ENCODE data around the gene MAD1L1.

The MAD1L1 gene

DNA sequence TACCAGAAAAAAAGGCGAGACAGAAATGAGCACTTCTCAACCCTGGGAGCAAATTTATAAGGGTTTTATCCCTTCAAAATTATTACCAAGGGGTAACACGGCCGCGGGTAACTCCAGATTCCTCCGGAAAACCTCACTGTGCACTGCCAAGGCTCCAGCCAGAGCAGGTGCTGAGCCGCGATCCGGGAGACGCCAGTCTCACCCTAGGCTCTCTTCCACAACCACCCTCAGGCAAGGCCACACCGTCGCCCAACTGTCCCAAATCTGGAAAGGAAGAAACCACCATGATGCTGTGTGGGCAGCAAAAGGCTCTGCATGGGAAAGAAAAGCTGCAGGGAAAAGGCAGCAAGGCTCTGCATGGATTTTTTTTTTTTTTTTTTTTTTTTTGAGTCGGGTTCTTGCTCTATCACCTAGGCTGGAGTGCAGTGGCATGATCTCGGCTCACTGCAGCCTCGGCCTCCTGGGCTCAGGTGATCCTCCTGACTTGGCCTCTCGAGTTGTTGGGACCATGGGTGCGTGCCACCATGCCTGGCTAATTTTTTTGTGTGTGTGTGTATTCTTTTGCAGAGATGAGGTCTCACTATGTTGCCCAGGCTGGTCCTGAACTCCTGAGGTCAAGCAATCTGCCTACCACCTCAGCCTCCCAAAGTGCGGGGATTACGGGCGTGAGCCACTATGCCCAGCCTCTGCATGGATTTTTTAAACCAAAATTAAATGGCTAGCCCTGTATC is 39.0 kb downstream of the MAD1L1 start:
- peaks cover 24% of the 10 kb centered on the region for H3K36me3 Mint-ChIP-seq
- H3K4me1 Mint-ChIP-seq, result no peaks in the 10 kb centered on the region
- peaks cover 6% of the 10 kb centered on the region for H3K9me3 Mint-ChIP-seq
- no peaks in the 10 kb centered on the region for H3K27me3 Mint-ChIP-seq
- no peak overlapping the region for H3K27ac Mint-ChIP-seq
- H3K4me3 Mint-ChIP-seq, result no peak overlapping the region

DNA sequence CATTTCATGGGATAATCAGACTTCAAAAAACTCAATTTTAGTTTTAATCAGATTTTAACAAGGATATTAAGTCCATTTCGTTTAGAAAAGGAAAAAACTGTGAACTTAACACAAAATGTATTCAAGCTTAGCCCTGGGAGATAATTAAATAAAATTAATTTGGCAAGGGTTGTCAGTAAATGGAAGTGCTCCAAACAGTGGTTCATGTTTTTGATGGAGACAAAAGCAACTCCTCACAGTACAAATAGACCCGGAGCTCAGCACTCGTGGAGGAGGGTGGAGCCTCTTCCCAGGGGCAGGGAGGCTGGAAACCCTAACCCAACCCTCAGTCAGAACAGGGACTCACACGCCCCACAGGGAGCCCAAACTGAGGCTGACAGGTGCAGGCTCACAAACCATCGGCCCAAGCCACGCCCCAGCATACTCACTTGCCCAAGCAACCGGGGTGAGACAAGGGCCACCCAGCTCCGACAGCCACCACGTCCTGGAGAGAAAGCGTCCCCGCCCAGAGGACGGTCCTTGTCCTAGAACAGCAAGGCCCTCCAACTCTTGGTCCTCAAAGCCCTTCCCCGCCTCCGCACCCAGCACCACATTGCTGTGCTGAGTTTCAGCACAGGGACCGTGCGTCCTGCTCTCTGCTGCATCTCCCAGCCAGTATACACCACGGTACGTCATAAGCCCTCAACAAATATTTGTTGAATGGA is 39.8 kb downstream of the MAD1L1 start:
- H3K4me3 Mint-ChIP-seq, result no peak overlapping the region
- H3K4me1 Mint-ChIP-seq, result no peaks in the 10 kb centered on the region
- H3K27me3 Mint-ChIP-seq, result no peaks in the 10 kb centered on the region
- peaks cover 6% of the 10 kb centered on the region for H3K9me3 Mint-ChIP-seq
- H3K36me3 Mint-ChIP-seq, result peaks cover 27% of the 10 kb centered on the region
- no peak overlapping the region for H3K27ac Mint-ChIP-seq

DNA sequence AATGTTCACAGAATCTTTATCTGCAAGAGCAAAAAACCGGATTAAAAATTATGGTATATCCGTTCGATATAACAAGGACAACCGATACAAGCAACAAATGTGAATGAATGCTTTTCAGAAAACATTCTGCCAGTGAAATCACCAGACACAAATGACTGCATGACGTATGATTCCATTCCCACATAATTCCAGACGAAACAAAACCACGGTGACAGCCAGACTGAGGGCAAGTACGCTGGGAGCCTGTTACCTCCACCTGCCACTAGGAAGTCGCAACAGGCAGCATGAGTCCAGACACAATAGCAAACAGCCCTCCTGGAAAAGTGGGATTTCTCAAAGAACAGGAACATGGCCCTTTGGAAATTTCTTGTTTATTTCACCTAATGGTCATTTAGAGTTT is 41.7 kb downstream of the MAD1L1 start:
- H3K27ac Mint-ChIP-seq, result no peak overlapping the region
- H3K4me1 Mint-ChIP-seq, result no peaks in the 10 kb centered on the region
- peaks cover 20% of the 10 kb centered on the region for H3K36me3 Mint-ChIP-seq
- no peak overlapping the region for H3K4me3 Mint-ChIP-seq
- no peaks in the 10 kb centered on the region for H3K27me3 Mint-ChIP-seq
- peaks cover 6% of the 10 kb centered on the region for H3K9me3 Mint-ChIP-seq

DNA sequence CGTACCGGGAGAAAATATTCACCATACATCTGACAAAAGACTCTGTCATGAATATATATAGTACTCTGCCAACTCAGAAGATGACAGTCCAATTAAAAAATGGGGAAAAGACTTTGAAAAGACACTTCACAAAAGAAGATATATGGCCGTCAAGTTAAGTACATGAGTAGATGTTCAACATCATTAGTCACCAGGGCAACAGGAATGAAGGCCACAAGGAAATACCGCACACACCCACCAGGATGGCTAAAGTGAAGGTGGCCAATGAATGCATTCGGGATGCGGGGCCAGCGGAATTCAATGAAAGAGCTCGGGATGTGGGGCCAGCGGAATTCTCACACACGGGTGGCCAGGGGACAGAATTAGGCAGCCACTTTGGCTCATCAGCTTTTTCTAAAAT is 42.2 kb downstream of the MAD1L1 start:
- Mint-ChIP-seq H3K4me3 (no peak overlapping the region), H3K27ac (no peak overlapping the region), H3K27me3 (no peaks in the 10 kb centered on the region), H3K4me1 (no peaks in the 10 kb centered on the region), H3K36me3 (peaks cover 19% of the 10 kb centered on the region), H3K9me3 (peaks cover 6% of the 10 kb centered on the region)

DNA sequence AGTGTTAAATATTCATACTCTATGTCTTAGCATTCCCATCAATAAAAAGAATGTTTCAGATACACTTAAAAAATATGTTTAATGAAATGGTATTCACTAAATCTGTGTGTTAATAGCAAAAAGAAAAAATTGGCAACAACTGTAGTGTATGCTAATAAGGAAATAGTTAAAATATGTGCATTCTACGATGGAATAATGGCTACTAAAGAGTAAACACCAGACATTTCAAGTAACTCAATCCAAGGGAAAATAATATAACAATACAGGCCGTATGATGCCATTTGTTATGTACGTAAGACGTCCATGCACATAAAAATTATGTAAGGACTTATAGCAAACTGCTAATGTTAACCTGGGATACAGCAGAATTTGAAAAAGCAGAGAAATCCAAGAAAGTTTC is 46.6 kb downstream of the MAD1L1 start:
- no peak overlapping the region for H3K27ac Mint-ChIP-seq
- H3K27me3 Mint-ChIP-seq, result no peaks in the 10 kb centered on the region
- H3K4me3 Mint-ChIP-seq, result no peak overlapping the region
- peaks cover 27% of the 10 kb centered on the region for H3K36me3 Mint-ChIP-seq
- H3K4me1 Mint-ChIP-seq, result no peaks in the 10 kb centered on the region
- H3K9me3 Mint-ChIP-seq, result peaks cover 6% of the 10 kb centered on the region

DNA sequence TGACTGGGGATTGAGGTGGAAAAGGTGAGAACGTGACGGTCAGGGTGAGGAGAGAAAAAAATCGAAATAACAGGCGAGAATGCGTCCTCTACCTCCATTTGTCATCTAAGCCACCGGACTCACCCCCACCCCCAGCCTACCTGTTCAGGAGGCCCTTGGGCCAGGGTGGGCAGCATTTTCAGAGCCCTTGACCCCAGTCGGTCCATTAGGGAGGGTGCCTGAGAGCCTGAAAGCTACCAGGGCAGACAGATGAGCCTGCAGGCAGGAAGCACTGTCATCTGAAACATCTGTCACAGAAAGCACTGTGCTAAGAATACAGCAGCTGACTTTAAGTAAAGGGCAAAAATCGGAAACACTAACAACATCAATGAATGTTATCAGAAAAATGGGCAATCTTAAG is 47.0 kb downstream of the MAD1L1 start:
- H3K27ac Mint-ChIP-seq, result no peak overlapping the region
- H3K4me1 Mint-ChIP-seq, result no peaks in the 10 kb centered on the region
- H3K9me3 Mint-ChIP-seq, result peaks cover 6% of the 10 kb centered on the region
- no peak overlapping the region for H3K4me3 Mint-ChIP-seq
- H3K36me3 Mint-ChIP-seq, result peaks cover 29% of the 10 kb centered on the region
- no peaks in the 10 kb centered on the region for H3K27me3 Mint-ChIP-seq

DNA sequence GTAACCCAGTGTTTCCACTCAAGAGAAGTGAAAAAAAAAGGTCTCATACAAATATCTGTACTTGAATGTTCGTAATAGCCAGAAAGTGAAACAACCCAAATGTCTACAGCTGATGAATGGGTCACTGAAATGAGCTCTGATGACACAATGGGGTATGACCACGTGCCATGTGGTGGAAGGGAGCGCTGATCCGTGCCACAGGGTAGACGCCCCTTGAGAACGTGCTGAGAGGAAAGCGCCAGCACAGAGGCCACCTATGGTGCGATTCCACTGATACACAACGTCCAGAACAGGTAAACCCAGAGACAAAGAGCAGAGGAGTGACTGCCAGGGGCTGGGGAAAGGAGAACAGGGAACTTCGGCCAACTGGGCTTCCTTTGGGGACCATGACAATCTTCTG is 50.3 kb downstream of the MAD1L1 start:
- Mint-ChIP-seq H3K4me3 (no peak overlapping the region), H3K36me3 (peaks cover 12% of the 10 kb centered on the region), H3K4me1 (no peaks in the 10 kb centered on the region), H3K27ac (no peak overlapping the region), H3K9me3 (no peaks in the 10 kb centered on the region), H3K27me3 (no peaks in the 10 kb centered on the region)

DNA sequence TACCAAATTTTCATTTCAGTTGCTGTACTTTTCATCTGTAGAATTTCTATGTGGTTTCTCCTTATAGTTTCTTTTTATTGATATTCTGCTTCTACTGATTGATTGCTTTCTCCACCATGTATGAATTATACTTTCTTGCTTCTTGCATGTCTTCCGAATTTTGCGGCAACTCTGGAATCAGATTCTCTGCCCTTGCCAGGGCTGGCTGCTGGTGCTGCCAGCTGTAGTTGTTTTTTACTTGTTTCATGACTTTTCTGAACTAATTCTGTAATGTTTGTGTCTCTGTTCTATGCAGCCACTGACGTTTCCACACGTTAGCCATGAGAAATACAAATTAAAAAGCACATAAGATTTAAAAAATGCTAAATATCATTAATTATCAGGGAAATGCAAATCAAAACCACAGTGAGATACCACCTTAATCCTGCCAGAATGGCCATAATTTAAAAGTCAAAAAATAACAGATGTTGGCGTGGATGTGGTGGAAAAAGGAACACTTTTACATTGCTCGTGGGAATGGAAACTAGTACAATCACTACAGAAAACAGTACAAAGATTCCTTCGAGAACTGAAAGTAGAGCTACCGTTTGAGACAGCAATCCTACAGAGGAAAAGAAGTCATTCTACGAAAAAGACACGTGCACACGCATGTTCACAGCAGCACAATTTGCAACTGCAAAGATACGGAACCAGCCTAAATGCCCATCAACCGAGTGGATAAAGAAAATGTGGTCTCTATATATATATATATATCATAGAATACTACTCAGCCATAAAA is 51.5 kb downstream of the MAD1L1 start:
- Mint-ChIP-seq H3K27me3 (no peaks in the 10 kb centered on the region), H3K36me3 (peaks cover 12% of the 10 kb centered on the region), H3K4me1 (no peaks in the 10 kb centered on the region), H3K4me3 (no peak overlapping the region), H3K9me3 (no peaks in the 10 kb centered on the region), H3K27ac (no peak overlapping the region)

DNA sequence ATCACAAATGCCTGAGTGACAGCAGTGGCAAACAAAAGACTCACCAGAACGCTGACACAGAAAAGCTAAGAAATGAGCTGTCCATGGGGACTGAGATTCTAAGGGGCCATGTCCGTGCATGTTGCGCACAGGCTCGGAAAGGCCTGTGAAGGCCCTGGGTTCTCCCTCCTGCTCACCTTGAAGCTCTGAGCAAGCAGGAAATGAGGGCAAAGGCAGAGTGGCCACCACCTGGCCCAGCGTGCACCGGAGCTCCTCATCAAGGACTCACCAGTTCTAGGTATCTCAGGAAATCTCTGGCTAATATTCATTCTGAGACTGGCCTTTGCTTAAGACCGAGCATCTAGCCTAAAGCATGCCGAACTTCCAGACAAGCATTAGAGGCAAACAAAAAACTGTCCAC is 52.7 kb downstream of the MAD1L1 start:
- H3K4me1 Mint-ChIP-seq, result no peaks in the 10 kb centered on the region
- H3K27me3 Mint-ChIP-seq, result no peaks in the 10 kb centered on the region
- peaks cover 11% of the 10 kb centered on the region for H3K36me3 Mint-ChIP-seq

DNA sequence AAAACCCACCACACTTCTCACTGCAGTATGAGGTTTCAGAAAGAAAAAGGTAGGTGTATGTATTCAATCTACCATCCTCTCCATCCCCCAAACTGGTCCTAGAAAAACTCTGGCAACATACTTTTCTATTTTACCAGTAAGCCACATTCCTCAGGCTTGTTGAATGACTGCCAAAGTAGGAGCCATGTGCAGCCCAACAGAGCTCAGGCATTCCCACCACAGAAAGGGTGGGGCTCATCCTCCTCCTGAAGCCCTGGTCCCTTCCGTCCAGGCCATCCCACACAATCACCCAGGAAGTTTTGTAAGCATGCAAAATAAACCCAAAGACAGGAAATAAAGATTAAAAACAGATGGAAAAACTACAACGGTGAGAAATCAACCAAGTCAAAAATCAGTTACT is 57.2 kb downstream of the MAD1L1 start:
- H3K27ac Mint-ChIP-seq, result no peak overlapping the region
- peaks cover 7% of the 10 kb centered on the region for H3K36me3 Mint-ChIP-seq
- no peak overlapping the region for H3K4me3 Mint-ChIP-seq
- no peaks in the 10 kb centered on the region for H3K27me3 Mint-ChIP-seq
- H3K4me1 Mint-ChIP-seq, result no peaks in the 10 kb centered on the region
- no peaks in the 10 kb centered on the region for H3K9me3 Mint-ChIP-seq

More for the DNA sequence above, 52.7 kb downstream of the MAD1L1 start:
- Mint-ChIP-seq H3K9me3 (no peaks in the 10 kb centered on the region), H3K4me3 (no peak overlapping the region), H3K27ac (no peak overlapping the region)

DNA sequence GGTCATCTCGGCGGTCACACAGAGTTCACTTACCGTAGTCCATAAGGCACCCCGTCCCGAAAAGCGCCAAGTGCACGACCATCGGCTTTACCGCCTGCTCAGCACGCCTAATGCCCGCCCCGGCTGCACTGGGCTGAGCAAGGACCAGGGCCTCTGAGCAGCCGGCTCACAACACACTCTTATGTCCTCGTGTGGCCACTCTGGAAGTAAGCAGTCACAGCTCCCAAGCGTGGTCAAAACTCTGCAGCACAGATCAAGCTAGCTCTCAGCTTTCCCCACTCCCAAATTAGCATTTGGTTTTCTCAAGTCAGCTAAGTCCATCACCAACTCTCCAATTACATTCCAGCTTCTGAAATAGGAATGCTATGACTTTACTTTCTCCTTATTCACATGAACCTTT is 57.7 kb downstream of the MAD1L1 start:
- Mint-ChIP-seq H3K36me3 (peaks cover 7% of the 10 kb centered on the region), H3K4me3 (no peak overlapping the region), H3K27ac (no peak overlapping the region), H3K9me3 (no peaks in the 10 kb centered on the region), H3K27me3 (no peaks in the 10 kb centered on the region), H3K4me1 (no peaks in the 10 kb centered on the region)

DNA sequence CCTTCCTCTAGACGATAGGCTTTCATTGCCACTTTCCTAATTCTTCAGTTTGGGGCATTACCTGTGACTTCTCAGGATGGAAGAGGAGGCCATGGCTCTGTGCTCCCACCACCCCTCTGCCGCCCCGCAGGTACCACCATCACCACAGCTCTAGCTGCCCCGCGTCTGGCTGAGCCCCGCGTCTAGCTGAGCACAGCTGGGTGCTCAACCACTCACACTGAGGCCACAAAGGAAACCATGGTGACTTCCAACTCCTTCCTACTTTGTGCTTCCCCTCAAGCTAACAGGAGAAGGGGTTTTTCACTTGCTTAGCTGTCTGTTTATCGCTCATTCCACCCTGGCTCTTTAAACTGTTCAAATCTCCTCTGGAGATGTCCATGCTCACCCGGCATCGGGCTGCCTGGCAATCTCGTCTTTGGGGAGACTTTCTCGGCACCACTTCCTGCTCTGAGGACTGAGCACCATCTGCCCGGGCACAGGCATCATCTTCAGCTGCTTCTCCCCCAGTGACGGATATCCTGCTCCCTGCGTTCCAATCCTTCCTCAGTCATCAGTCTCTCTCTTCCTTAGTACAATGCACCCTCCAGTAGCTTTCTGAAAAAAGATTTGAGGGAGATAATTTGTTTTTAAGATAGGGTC is 59.4 kb downstream of the MAD1L1 start:
- H3K9me3 Mint-ChIP-seq, result no peaks in the 10 kb centered on the region
- H3K27ac Mint-ChIP-seq, result no peak overlapping the region
- H3K36me3 Mint-ChIP-seq, result peaks cover 7% of the 10 kb centered on the region

DNA sequence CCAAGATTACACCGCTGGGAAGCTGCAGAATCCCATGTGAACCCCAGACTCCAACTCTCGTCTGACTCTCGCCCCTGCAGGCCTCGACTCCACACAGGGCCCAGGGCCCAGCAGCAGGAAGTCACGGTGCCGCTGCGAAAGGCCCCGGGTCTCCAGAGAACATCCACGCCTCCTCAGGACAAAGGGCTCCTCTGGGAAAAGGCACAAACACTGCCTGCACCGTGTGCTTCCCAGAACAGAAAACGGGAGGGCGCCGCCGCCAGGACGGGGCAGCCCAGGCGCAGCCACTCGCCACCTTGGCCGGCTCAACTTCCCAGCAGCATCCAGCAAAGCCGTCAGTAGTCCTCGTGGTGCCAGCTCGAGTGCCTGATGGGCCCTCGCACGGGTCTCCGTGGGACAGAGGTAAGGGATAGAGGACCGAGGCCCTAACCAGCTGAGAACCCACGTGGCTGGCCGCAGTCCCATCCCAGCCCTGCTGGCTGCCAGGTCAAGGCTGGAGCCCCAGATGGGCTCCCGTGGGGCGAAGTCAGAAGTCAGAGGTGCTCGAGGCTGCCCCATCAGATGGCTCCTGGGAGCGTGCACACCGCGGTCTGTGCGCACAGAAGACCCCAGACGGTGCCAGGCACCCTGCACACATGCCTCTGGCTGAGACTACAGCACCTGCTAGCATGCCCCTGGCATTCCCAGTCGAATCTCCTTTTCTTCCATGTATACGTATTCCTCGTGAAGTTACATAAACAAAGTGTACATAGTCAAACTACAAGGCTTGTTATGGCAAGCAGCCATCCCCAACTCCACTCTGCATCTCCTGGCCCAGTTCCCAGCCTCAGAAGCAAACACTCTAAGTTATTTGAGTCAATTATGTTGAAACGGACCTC is 60.2 kb downstream of the MAD1L1 start:
- H3K4me3 Mint-ChIP-seq, result no peak overlapping the region
- H3K27ac Mint-ChIP-seq, result no peak overlapping the region
- H3K4me1 Mint-ChIP-seq, result no peaks in the 10 kb centered on the region
- H3K27me3 Mint-ChIP-seq, result no peaks in the 10 kb centered on the region
- H3K36me3 Mint-ChIP-seq, result peaks cover 7% of the 10 kb centered on the region
- no peaks in the 10 kb centered on the region for H3K9me3 Mint-ChIP-seq

More for the DNA sequence above, 59.4 kb downstream of the MAD1L1 start:
- Mint-ChIP-seq H3K27me3 (no peaks in the 10 kb centered on the region), H3K4me1 (no peaks in the 10 kb centered on the region), H3K4me3 (no peak overlapping the region)

DNA sequence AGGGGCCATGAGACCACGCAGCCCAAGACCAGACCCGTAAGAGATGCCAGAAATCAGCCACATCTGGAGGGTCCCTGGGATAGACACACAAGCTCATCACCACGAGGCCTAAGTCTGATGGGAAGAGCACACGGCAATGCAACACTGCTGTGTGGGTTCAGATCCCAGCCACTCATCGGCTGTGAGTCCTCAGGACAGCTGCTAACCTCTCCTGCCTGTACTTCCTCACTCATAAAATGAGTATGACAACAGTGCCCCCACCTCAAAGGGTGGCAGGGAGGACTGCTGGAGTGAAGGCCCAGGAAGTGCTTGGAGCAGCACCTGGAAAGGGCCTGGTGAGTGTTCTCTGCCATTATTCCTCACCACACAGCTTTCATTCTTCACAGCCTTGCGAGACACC is 60.9 kb downstream of the MAD1L1 start:
- Mint-ChIP-seq H3K4me1 (no peaks in the 10 kb centered on the region), H3K4me3 (no peak overlapping the region), H3K9me3 (no peaks in the 10 kb centered on the region), H3K36me3 (peaks cover 7% of the 10 kb centered on the region), H3K27ac (no peak overlapping the region), H3K27me3 (no peaks in the 10 kb centered on the region)

All from activated naive CD4-positive, alpha-beta T cell treated with anti-CD3 and anti-CD28 coated beads, Interleukin-2, amount 50 U/mL, for 24 hours (primary cell).